IPS-18a (cell line): ENCODE data around the gene CCDC174.

Experiments used
- H3K27ac ChIP-seq: one replicate; pipeline ENCODE4 v1.5.1; 2013; ENCODE audit warnings: low read length
- H3K27me3 ChIP-seq: one replicate; pipeline ENCODE4 v1.6.1; 2013; ENCODE audit warnings: mild to moderate bottlenecking, low read length; ENCODE audit not compliant: control insufficient read depth, insufficient read depth
- H3K36me3 ChIP-seq: one replicate; pipeline ENCODE4 v1.6.1; 2013; ENCODE audit warnings: low read depth, low read length; ENCODE audit not compliant: control insufficient read depth
- H3K4me1 ChIP-seq: one replicate; pipeline ENCODE4 v1.6.1; 2013; ENCODE audit warnings: low read depth, low read length; ENCODE audit not compliant: control insufficient read depth
- H3K4me3 ChIP-seq: one replicate; pipeline ENCODE4 v1.5.1; 2013; ENCODE audit warnings: low read length
- H3K9ac ChIP-seq: one replicate; pipeline ENCODE4 v1.6.1; 2013; ENCODE audit warnings: mild to moderate bottlenecking, low read length, moderate library complexity
- H3K9me3 ChIP-seq: one replicate; pipeline ENCODE4 v1.6.1; 2013; ENCODE audit warnings: low read depth, low read length; ENCODE audit not compliant: control insufficient read depth

The CCDC174 gene

GRCh38 chr3:14630404-14631100, 21.0 kb upstream of the CCDC174 start:
- no peaks in the 10 kb centered on the region for H3K9me3 ChIP-seq
- H3K27me3 ChIP-seq = no peaks in the 10 kb centered on the region
- no peak overlapping the region for H3K9ac ChIP-seq
- H3K4me3 ChIP-seq = no peak overlapping the region
- H3K36me3 ChIP-seq = no peaks in the 10 kb centered on the region
- no peaks in the 10 kb centered on the region for H3K4me1 ChIP-seq
- no peak overlapping the region for H3K27ac ChIP-seq

DNA sequence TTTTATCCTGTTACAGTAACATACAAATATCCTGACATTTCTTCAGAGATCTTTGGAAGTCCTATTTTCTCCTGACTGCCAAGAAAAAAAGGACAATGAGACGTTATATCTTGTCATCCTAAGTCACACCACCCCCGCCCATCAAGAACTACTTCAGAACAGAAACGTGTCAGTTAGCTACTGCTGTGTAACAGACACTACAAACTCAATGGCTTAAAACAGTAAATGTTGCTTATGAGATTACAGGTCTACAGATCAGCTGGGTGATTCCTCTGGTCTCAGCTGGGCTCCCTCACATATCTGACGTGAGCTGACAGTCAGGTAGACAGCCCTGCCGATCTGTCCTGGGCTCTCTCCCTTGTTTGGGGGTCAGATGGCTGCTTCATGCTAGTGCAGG, 20.5 kb upstream of the CCDC174 start:
- Histone ChIP-seq H3K27me3 (no peaks in the 10 kb centered on the region), H3K9ac (no peak overlapping the region), H3K9me3 (no peaks in the 10 kb centered on the region), H3K4me1 (no peaks in the 10 kb centered on the region), H3K27ac (no peak overlapping the region), H3K36me3 (no peaks in the 10 kb centered on the region), H3K4me3 (no peak overlapping the region)

GRCh38 chr3:14631687-14632441, 19.7 kb upstream of the CCDC174 start:
- no peaks in the 10 kb centered on the region for H3K4me1 ChIP-seq
- no peak overlapping the region for H3K9ac ChIP-seq
- H3K4me3 ChIP-seq = no peak overlapping the region
- no peak overlapping the region for H3K27ac ChIP-seq
- H3K27me3 ChIP-seq = no peaks in the 10 kb centered on the region
- H3K9me3 ChIP-seq = no peaks in the 10 kb centered on the region
- H3K36me3 ChIP-seq = no peaks in the 10 kb centered on the region

- Histone ChIP-seq H3K27ac (no peak overlapping the region), H3K9me3 (no peaks in the 10 kb centered on the region), H3K27me3 (no peaks in the 10 kb centered on the region), H3K4me3 (no peak overlapping the region), H3K9ac (no peak overlapping the region), H3K36me3 (no peaks in the 10 kb centered on the region), H3K4me1 (no peaks in the 10 kb centered on the region)
These were observed 19.1 kb upstream of the CCDC174 start for GRCh38 chr3:14632442-14632930.

DNA sequence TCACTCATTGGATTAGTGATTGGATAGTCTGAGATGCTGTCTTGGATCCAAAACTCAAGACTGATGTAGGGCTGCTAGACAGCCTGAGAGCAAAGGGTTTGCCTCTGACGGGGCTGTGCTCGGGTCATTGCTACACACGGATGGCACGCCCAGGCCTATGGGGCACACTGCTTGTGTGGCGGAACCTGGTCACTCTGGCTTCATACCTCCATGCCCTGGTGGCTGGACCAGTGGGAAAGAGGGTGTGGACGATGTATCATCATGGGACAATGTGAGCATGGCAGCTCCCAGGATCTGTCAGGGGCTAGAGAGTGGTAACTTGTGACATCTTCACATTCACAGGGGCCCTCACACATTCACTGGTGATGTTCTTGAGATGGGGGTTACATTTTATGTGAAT, 18.1 kb upstream of the CCDC174 start:
- no peaks in the 10 kb centered on the region for H3K27me3 ChIP-seq
- no peaks in the 10 kb centered on the region for H3K9me3 ChIP-seq
- no peak overlapping the region for H3K4me3 ChIP-seq
- H3K4me1 ChIP-seq = no peaks in the 10 kb centered on the region
- no peaks in the 10 kb centered on the region for H3K36me3 ChIP-seq
- H3K9ac ChIP-seq = no peak overlapping the region
- no peak overlapping the region for H3K27ac ChIP-seq

DNA sequence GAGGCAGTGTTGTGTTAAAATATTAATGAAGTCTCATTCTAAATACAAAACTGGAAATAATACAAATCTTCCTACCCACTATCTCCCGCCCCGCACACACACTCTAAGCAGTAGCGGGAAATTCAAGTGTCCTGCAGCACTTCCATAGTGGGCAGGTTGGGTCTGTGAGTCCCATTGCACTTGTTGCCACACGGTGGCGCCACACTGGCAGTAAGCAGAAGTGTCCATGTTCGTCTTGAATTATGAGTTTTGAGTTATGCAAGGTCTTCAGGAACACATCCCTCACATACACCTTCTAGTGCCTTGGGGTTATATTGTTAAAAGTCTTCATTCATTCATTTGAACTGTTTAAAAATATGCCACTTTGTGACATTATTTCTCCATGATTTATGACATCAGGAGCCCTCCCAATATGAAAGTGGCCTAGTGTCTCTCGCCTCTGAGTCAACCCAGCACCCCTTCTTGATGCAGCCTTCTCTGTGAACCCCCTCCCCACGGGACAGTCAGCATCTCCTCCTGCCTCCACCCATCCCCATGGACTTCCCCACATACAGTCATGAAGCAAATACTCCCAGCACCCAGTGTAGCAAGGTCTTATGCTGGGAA, 17.6 kb upstream of the CCDC174 start:
- no peak overlapping the region for H3K4me3 ChIP-seq
- H3K27me3 ChIP-seq = no peaks in the 10 kb centered on the region
- no peak overlapping the region for H3K9ac ChIP-seq
- H3K4me1 ChIP-seq = no peaks in the 10 kb centered on the region
- no peaks in the 10 kb centered on the region for H3K9me3 ChIP-seq
- H3K27ac ChIP-seq = no peak overlapping the region
- no peaks in the 10 kb centered on the region for H3K36me3 ChIP-seq

DNA sequence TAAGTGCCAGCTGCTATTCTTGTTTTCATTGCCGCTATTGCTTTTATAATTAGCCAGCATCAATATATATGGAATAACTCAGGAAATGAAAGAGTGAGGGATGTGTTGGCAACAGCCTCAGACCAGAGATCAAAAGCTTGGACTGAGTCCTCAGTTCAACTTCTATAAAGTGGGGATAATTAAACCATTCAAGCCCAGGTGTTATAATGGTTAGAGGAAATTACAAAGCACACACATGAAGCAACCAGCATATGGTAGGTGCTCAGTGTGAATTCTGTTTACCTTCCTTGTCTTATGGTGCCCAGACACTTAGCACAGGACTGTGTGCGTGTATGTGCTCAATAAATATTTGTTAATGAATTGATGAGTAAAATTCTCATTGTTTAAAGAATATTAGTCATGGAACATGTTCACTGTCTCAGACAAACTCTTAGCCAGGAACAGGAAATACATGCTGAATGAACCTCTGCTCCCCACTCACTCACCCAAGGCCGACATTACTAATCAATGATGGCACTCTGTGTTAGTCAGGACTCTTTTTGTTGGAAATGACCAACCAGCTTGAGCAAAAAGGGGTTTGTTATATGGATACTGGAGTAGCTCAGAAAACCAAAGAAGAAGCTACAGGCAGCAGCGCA, 16.7 kb upstream of the CCDC174 start:
- Histone ChIP-seq H3K9ac (no peak overlapping the region), H3K4me3 (no peak overlapping the region), H3K9me3 (no peaks in the 10 kb centered on the region), H3K27me3 (no peaks in the 10 kb centered on the region), H3K36me3 (no peaks in the 10 kb centered on the region), H3K27ac (no peak overlapping the region), H3K4me1 (no peaks in the 10 kb centered on the region)

DNA sequence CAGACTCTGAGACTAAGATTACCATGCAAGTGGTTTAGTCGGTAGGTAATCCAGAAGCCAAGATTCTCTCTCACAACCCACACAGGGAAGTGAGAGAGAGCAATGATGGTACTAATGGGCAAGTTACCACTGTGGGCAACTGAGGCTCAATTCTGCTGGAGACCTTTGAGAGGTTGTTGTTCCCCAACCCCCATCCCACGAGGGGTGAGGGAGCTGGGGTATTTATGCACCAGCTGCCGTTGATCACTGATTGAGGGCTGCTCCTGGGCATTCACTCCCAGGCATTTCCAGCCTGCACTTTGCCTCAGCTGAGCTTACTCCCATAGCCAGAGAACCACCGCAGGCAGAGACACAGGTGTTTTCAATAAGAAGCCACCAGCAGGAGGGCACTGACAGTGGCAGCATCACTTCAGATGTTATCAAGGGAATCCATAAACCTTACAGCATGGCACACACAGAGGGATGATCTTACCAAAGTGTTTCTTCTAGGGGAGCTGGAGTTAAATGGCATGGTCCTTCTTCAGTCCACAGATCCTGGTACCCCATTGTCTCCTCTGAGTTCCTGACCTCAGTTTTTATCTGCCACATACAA, 15.0 kb upstream of the CCDC174 start:
- no peaks in the 10 kb centered on the region for H3K27me3 ChIP-seq
- no peak overlapping the region for H3K9ac ChIP-seq
- no peak overlapping the region for H3K4me3 ChIP-seq

GRCh38 chr3:14640157-14640562, 11.4 kb upstream of the CCDC174 start:
- Histone ChIP-seq H3K9ac (no peak overlapping the region), H3K4me1 (no peaks in the 10 kb centered on the region), H3K27ac (no peak overlapping the region), H3K9me3 (no peaks in the 10 kb centered on the region), H3K4me3 (no peak overlapping the region), H3K27me3 (no peaks in the 10 kb centered on the region), H3K36me3 (no peaks in the 10 kb centered on the region)

More for the DNA sequence above, 15.0 kb upstream of the CCDC174 start:
- Histone ChIP-seq H3K4me1 (no peaks in the 10 kb centered on the region), H3K36me3 (no peaks in the 10 kb centered on the region), H3K9me3 (no peaks in the 10 kb centered on the region), H3K27ac (no peak overlapping the region)

DNA sequence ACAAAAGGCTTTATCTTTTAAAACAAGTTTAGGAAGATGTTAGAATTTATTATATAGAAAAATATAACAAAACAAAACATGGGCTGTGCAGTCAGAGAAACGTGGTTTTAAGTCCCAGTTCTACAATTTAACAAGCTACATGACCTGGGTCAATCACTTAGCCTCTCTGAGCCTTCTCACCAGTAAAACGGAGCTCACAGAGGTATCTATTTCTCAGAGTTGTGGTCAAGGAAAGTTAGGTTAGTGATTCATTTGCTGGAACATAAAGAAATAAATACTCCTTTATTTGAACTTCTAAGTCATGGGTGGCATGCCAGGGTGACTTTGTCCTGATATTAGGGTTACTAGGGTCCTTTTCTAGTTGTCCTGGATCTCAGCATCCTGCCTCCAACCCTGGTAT, 10.8 kb upstream of the CCDC174 start:
- H3K4me1 ChIP-seq = no peaks in the 10 kb centered on the region
- H3K9ac ChIP-seq = no peak overlapping the region
- H3K27ac ChIP-seq = no peak overlapping the region
- no peak overlapping the region for H3K4me3 ChIP-seq
- H3K36me3 ChIP-seq = no peaks in the 10 kb centered on the region
- no peaks in the 10 kb centered on the region for H3K27me3 ChIP-seq
- H3K9me3 ChIP-seq = no peaks in the 10 kb centered on the region

GRCh38 chr3:14641346-14641745, 10.2 kb upstream of the CCDC174 start:
- Histone ChIP-seq H3K4me1 (no peaks in the 10 kb centered on the region), H3K4me3 (no peak overlapping the region), H3K27ac (no peak overlapping the region), H3K36me3 (no peaks in the 10 kb centered on the region), H3K9me3 (no peaks in the 10 kb centered on the region), H3K27me3 (no peaks in the 10 kb centered on the region), H3K9ac (no peak overlapping the region)
